Smooth muscle cell (in vitro differentiated cells): ENCODE measurements around the gene ONECUT2. TPM values are rescaled to one million over a fixed set of nuclear protein-coding genes. Genes with fewer than 3 reads are reported as not detected.
"Not testable (repeated sequence)": the region's sequence is repeated elsewhere in the genome, so short reads cannot be mapped to it uniquely, and the experiment has no call there.

ENCODE experiments used
- DNase-seq: peaks from one replicate; lab custom pipeline; 2025; ENCODE audit not compliant: unreplicated experiment; lab: John Stamatoyannopoulos, UW
- H2AFZ ChIP-seq: fragments of 200-600 bp; sonication (generic); 2 replicates; pipeline ENCODE4 v1.6.0; 2016; ENCODE audit warnings: antibody characterized with exemption, low read depth, mild to moderate bottlenecking
- H3F3A ChIP-seq: fragments of 200-600 bp; sonication (generic); 2 replicates; pipeline ENCODE4 v1.6.0; 2017; ENCODE audit warnings: antibody characterized with exemption, low read depth
- H3K27ac ChIP-seq: fragments of 200-600 bp; sonication (generic); 2 replicates; pipeline ENCODE4 v1.5.1; 2016; ENCODE audit warnings: low read depth, mild to moderate bottlenecking
- H3K27me3 ChIP-seq: fragments of 200-600 bp; sonication (generic); 2 replicates; pipeline ENCODE4 v1.6.1; 2016; ENCODE audit warnings: low read depth, mild to moderate bottlenecking
- H3K36me3 ChIP-seq: fragments of 200-600 bp; sonication (generic); 2 replicates; pipeline ENCODE4 v1.5.1; 2016; ENCODE audit warnings: low read depth
- H3K4me1 ChIP-seq: fragments of 200-600 bp; sonication (generic); 2 replicates; pipeline ENCODE4 v1.5.1; 2016; ENCODE audit warnings: low read depth
- H3K4me2 ChIP-seq: fragments of 200-600 bp; sonication (generic); 2 replicates; pipeline ENCODE4 v1.6.0; 2016; ENCODE audit warnings: mild to moderate bottlenecking
- H3K4me3 ChIP-seq: fragments of 200-600 bp; sonication (generic); 2 replicates; pipeline ENCODE4 v1.5.1; 2016; ENCODE audit warnings: mild to moderate bottlenecking
- H3K79me2 ChIP-seq: fragments of 200-600 bp; sonication (generic); 2 replicates; pipeline ENCODE4 v1.6.0; 2016; ENCODE audit warnings: low read depth, mild to moderate bottlenecking
- H3K9ac ChIP-seq: fragments of 200-600 bp; sonication (generic); 2 replicates; pipeline ENCODE4 v1.6.0; 2016; ENCODE audit warnings: low read depth
- H3K9me3 ChIP-seq: fragments of 200-600 bp; sonication (generic); replicated peaks from 2 replicates; pipeline ENCODE4 v1.5.1; 2016; ENCODE audit warnings: low read depth
- H4K20me1 ChIP-seq: fragments of 200-600 bp; sonication (generic); 2 replicates; pipeline ENCODE4 v1.6.0; 2016; ENCODE audit warnings: low read depth
- WGBS: methylation state at CpG from one replicate; pipeline ENCODE4 v1.1.7; 2016; ENCODE audit warnings: low lambda C conversion rate; 5-methylcytosine and 5-hydroxymethylcytosine counted together
- polyA plus RNA-seq: library from polyadenylated mRNA; unstranded; fragments of >200 nt; fragmentation: Nextera tagmentation; extraction: Ambion mirVana; gene quantifications from 2 replicates; pipeline ENCODE4 v1.2.1, GENCODE V29; 2016
- total RNA-seq: library from RNA; depleted of rRNA; stranded (reverse); fragments of >200 nt; gene quantifications from 2 replicates; pipeline ENCODE4 v1.2.3, GENCODE V29; 2014
- TF ChIP-seq, protein P1 (sequence below): fragments of 200-600 bp; sonication (generic); IDR thresholded peaks from 2 replicates; pipeline ENCODE4 v1.5.1; 2017; ENCODE audit warnings: borderline replicate concordance, mild to moderate bottlenecking, antibody characterized with exemption; ENCODE audit not compliant: insufficient read depth, poor library complexity, severe bottlenecking

The ONECUT2 gene
- total and polyA plus RNA-seq, 2 experiments from 2014 or later = 0.04 TPM; not detected in 1

DNA sequence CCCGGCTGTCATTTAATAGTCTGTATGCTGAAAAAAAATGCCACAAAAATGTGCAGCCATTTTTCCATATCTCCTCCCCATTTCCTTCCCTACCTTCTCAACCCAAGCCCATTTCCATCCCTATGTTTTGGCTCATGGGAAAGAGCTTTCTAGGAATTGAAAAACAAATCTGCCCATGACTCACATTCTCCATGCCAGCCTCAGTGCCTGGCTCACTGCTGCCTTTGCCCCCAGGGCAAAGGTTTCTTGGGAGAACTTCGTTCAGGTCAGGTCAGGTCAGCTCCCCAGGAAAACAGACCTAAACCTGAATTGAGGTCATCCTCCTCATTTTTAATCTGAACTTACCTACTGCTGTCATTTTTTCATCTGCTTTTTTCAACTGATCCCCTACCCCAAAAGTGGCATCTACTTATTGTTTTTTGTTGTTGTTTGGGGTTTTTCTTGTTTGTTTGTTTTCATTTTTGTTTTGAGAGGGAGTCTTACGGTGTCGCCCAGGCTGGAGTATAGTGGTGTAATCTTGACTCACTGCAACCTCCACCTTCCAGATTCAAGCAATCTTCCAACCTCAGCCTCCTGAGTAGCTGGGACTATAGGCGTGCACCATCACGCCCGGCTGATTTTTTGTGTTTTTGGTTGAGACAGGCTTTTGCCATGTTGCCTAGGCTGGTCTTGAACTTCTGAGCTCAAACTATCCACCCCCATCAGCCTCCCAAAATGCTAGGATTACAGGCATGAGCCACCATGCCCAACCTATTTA, 84.7 kb downstream of the ONECUT2 start:
- no peak overlapping the region for H3K9ac ChIP-seq
- TF ChIP-seq, protein P1, sequence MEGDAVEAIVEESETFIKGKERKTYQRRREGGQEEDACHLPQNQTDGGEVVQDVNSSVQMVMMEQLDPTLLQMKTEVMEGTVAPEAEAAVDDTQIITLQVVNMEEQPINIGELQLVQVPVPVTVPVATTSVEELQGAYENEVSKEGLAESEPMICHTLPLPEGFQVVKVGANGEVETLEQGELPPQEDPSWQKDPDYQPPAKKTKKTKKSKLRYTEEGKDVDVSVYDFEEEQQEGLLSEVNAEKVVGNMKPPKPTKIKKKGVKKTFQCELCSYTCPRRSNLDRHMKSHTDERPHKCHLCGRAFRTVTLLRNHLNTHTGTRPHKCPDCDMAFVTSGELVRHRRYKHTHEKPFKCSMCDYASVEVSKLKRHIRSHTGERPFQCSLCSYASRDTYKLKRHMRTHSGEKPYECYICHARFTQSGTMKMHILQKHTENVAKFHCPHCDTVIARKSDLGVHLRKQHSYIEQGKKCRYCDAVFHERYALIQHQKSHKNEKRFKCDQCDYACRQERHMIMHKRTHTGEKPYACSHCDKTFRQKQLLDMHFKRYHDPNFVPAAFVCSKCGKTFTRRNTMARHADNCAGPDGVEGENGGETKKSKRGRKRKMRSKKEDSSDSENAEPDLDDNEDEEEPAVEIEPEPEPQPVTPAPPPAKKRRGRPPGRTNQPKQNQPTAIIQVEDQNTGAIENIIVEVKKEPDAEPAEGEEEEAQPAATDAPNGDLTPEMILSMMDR = no peak
- WGBS = 74% methylated on average over 7 of the region's 7 CpGs
- no peaks in the 10 kb centered on the region for H3K79me2 ChIP-seq
- H3K27ac ChIP-seq = no peak overlapping the region
- H3K4me1 ChIP-seq = no peaks in the 10 kb centered on the region
- H3K36me3 ChIP-seq = no peaks in the 10 kb centered on the region
- H3K4me3 ChIP-seq = no peak overlapping the region
- H4K20me1 ChIP-seq = no peaks in the 10 kb centered on the region
- no peak for DNase-seq
- H3K4me2 ChIP-seq = no peak overlapping the region
- no peaks in the 10 kb centered on the region for H3F3A ChIP-seq
- H2AFZ ChIP-seq = no peak overlapping the region
- no peaks in the 10 kb centered on the region for H3K9me3 ChIP-seq
- peaks cover 3% of the 10 kb centered on the region for H3K27me3 ChIP-seq

GRCh38 chr18:57522348-57522747, 87.2 kb downstream of the ONECUT2 start:
- not testable (repeated sequence) for H3K4me3 ChIP-seq, H3K9me3 ChIP-seq, DNase-seq, H3K79me2 ChIP-seq, H2AFZ ChIP-seq, H3K27ac ChIP-seq, H3K9ac ChIP-seq, H4K20me1 ChIP-seq, H3F3A ChIP-seq, H3K27me3 ChIP-seq, H3K4me1 ChIP-seq, H3K4me2 ChIP-seq, H3K36me3 ChIP-seq

GRCh38 chr18:57523171-57523956, 88.2 kb downstream of the ONECUT2 start:
- WGBS = 89% methylated on average over 11 of the region's 11 CpGs

More at GRCh38 chr18:57523171-57523956, 88.2 kb downstream of the ONECUT2 start:
- no peak overlapping the region for H3K27ac ChIP-seq
- H3K9ac ChIP-seq = no peak overlapping the region
- TF ChIP-seq, protein P1 = no peak
- no peaks in the 10 kb centered on the region for H3K9me3 ChIP-seq
- peaks cover 3% of the 10 kb centered on the region for H3K27me3 ChIP-seq
- DNase-seq = no peak
- no peak overlapping the region for H3K4me3 ChIP-seq
- H3K4me1 ChIP-seq = no peaks in the 10 kb centered on the region
- H3K36me3 ChIP-seq = no peaks in the 10 kb centered on the region
- no peaks in the 10 kb centered on the region for H3K79me2 ChIP-seq
- H4K20me1 ChIP-seq = no peaks in the 10 kb centered on the region
- no peak overlapping the region for H2AFZ ChIP-seq
- H3K4me2 ChIP-seq = no peak overlapping the region
- H3F3A ChIP-seq = no peaks in the 10 kb centered on the region
